ENCODE results near the gene DAZAP1. TPM values are rescaled to one million over a fixed set of nuclear protein-coding genes. Genes with fewer than 3 reads are reported as not detected.

Gene DAZAP1
- total RNA-seq, 1 experiment from 2014 or later = 110 TPM

DNA sequence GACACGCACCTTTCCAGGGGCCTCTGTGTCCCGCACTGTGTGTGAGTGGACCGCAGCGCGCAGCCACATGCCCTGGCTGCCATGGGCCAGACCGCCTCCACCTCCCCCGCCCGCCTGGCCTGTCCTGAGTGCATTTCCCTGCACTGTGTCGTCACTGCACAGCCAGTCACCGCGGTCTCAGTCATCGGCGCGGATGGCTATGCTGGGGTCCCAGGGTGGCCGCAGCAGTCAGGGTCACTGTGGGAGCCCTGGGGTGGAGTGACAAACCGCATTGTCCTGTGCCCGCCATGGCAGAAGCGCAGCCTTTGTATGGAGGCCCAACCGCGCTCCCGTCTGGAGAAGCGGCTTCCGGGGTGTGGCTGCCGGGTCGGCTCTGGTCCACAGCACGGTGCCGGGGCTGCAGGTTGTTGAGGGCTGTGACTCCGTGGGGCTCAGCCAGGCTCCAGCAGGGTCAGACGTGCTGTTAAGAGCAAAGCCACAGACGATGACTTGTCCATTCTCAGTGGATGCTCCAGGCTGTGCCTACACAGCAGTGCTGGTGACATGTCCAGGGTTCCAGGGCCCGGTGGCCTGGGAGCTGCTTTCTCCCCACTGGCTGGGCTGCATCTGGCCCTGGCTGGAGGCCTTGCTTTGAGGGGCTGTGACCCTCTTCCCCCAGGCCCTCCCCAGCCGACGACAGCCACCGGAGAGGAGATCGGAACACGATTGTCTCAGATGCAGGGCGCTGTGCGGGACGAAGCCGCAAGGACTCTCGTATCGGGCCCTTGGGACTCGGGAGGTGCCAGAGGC is 30.0 kb upstream of the DAZAP1 start:
- DNase-seq (ENCODE audit: low spot score) = no peak

DNA sequence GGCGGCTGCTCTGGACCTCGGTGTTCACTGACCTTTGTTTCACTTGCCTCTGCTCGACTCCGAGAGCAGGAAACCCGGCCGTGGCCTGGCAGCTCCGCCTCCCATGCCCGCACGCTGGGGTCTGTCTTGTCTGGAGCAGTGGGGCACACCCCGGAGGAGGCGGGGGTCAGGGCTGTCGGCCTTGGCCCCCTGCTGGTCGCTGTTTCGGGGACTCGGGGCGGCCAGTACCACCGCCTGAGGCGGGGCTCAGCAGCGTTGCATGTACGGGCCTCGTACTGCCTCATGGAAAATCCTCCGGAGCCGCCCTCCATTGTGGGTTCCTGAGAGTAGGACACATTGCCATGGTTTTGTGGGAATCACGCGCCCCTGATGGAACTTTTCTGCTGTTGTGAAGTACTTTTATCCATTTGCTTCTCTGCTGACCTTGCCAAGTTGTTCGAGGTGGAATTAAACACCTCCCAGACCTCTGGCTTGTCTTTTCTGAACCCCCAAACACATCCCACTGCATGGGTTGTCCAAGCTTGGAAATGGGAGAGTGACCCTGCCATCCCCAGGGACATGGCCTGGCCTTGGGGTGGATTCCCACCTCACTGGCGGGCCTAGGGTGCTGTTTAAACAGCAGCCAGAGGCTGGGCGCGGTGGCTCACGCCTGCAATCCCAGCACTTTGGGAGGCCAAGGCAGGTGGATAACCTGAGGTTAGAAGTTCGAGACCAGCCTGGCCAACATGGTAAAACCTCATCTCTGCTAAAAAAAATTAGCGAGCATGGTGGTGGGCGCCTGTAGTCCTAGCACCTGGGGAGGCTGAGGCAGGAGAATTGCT is 29.2 kb upstream of the DAZAP1 start:
- no peak for DNase-seq (ENCODE audit: low spot score)

DNA sequence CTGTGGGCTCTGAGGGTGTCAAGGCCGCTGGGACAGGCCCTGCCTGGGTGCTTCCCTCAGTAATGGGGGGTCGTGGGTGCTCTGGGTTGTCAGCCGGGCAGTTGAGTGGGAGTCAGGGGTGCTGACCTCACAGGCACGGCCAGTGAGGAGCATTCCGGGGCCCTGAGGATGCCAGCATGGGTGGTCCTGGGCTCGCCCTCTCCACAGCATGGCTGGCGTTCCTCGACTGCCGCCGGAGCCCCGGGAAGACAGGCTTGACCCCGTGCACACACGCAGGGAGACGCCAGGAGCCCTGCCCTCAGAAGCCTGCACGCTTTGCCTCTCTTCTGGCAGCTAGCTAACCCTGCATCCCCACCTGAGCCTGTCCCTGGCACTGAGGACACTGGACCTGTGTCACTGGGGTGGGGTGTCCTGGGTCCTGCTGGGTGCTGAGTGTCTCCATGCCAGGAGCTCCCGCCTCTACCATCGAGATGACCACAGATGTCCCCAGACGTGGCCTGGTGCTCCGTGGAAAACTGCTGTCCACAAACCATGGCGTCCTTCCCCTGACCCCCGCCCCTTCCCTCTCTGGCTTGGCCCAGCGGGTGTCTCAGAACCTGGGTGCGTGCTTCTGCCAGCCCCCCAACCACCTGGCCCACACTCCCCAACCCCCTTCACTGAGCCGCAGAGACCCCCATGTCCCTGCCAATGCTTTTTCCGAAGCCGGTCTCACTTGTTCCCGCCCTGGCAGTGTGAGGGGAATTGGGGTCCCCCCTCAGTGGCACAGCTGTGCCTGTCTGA is 28.1 kb upstream of the DAZAP1 start:
- no peak for DNase-seq (ENCODE audit: low spot score)

DNA sequence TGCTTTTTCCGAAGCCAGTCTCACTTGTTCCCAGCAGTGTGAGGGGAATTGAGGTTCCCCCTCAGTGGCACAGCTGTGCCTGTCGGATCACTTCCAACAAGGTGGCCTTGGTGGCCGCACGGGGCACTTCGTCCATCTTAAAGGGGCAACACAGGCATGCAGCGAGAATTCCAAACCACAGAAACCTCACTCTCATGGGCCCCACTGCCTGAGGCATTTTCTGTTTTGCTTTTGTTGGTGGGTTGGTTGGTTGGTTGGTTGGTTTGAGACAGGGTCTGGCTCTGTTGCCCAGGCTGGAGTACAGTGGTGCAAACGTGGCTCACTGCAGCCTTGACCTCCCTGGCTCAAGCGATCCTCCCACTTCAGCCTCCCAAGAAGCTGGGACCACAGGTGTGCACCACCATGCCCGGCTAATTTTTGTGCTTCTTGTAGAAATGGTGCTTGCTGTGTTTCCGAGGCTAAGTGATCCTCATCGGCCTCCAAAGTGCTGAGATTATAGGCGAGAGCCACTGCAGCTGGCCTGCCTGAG is 27.4 kb upstream of the DAZAP1 start:
- DNase-seq (ENCODE audit: low spot score) = no peak

DNA sequence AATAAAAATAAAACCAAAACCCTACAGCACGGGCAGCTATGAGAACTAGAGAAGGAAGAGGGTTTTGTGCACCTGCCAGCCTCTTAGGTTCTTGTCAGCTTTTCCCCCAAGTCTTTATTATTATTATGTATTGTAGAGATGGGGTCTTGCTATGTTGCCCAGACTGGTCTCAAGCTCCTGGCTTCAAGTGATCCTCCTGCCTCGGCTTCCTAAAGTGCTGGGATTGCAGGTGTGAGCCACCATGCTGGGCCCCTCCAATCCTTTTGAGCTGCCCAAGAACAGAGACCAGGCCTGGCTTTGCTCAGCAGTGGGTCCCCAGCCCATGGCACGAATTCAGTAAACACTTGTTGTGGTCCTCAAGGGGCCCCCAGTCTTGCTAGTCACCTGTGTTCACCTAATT is 25.1 kb upstream of the DAZAP1 start:
- no peak for DNase-seq (ENCODE audit: low spot score)

DNA sequence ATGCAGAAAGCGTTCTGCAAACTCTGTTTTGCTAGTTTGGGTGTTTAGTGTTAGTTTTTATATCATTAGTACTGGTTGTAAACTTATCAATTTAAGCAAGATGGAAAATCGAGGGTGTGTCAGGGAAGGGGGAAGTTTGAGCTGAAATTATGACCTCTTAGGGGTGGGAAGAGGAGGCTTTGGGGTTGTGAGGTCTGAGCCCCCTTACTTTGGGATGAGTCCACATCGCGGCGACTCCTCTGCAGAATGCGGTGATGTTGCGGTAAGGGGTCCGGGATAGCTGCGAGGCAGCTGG is 24.4 kb upstream of the DAZAP1 start:
- DNase-seq (ENCODE audit: low spot score) = no peak

DNA sequence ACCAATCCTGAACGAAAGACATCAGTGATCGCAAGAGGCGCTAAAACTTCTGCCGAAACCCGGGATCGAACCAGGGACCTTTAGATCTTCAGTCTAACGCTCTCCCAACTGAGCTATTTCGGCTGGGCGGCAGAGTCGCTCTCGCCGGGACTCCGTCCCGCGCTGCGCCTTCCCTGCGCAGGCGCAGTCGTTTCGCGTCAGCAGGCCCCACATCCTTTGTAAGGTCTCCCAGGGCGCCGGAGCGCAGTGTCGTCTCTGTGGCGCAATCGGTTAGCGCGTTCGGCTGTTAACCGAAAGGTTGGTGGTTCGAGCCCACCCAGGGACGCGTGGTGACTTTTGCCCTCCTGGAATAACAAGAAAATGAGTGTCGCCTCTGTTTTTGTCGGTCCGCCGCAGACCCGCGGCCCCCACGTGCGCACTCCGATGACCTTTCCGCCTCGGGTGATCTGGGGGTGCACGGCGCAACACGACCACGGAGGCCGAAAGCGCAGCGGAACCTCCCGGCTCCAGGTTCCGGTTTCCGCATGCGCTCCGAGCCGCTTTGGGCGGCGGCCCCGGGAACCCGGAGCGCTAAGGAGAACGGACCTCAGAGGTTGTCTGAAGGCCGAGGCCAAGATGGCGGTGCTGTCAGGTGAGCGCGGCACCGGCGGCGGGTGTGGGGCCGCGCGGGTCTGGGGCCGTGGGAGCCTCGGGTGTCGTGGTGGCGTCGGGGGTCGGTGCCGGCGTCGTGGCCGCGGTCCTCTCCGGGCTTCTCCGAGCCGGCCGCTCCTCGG is 23.9 kb upstream of the DAZAP1 start, which contains the start of gene NDUFS7:
Gene NDUFS7 (plus strand): TSS at position 596 of the 773 bp plus-strand sequence. CDS start 20 bp downstream, at position 616.
- peak; percentile 92 for DNase-seq (ENCODE audit: low spot score)

DNA sequence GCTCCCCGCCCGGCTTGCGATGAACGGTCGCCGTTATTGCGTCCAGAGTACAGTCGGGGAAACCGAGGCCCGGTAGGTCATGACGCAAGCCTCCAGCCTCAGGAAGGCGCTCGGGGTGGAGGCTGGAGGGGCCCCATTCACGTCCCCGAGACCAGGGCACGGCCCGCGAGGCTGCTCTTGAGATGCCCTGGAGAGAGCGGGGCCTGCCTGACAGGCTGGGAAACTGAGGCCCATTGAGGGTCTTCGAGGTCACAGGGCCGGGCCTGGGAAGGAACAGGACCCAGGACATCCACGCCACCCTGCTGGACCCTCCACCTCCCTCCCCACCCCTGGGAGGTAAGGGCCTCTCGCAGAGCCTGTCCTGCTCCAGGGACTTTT is 23.3 kb upstream of the DAZAP1 start:
- no peak for DNase-seq (ENCODE audit: low spot score)

DNA sequence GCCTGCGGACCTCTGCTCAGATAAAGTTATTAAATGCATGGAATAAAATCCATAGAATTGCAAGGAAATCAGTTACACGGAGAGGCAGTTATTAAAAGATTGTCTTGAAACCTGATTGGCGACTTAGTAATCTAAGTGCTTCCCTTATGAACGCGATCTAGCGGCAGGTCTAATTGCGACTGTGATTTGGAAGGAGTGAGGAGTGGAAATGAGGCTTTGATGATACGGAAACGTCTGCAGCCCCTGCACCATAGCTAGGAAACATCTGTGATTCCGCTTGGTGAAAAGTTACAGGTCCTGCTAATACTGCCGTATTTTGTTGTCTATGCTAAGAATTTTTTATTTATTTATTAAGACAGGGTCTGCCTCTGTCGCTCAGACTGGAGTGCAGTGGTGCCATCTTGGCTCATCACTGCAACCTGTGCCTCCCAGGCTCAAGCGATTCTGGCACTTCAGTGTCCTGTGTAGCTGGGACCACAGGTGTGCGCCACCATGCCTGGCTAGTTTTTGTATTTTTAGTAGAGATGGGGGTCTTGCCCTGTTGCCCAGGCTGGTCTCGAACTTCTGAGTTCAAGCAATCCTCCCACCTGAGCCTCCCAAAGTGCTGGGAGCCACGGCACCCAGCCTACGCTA is 22.8 kb upstream of the DAZAP1 start:
- no peak for DNase-seq (ENCODE audit: low spot score)

DNA sequence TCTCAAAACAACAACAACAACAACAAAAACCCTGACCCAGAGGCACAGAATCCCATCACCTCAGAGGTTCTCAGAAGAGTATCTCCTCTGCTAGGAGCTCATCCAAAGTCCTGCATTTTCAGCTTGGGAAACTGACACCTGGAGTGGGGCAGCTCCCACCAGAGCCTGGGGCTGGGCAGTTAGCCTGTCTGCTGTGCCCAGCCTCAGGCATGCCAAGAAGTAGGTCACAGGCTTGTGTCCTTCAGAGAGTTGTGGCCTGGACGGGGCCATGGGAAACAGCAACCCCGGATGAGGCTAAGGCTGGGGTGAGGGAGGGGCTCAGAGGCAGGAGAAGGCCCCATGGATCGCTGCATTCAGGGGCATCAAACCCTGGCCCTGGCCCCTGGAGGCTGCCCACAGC is 21.6 kb upstream of the DAZAP1 start:
- DNase-seq (ENCODE audit: low spot score) = no peak

DNA sequence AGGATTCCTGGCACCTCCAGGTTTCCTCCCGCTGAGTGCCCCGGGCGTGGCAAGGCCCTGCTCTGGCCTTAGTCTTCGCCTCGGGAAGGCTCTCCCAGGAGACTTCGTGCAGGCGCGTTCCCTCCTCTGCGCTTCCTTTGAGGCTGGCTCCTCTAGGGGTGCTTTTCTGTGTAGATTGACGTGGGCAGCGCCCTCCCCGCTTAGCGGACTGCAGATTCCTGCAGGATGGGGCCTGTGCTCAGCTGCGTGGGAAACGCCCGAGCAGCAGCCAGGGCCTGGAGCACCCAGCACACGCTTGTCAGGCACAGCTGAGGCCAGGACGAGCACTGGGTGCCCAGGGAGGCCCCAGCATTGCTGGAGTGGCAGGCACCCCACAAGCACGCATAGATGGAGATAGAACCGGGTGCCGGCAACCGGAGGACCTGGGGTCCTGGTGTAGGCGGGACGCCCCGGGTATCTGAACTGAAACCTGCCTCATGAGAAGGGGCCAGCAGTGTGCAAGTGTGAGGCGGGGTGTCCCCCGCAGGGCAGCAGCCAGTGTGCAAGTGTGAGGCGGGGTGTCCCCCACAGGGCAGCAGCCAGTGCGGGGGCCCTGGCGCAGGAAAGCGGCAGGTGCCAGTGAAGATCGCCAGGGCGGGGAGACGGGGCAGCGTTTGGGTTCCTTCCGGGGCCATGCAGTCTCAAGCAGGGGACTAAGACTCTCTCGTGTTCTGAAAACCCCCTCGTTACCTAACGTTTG is 20.3 kb upstream of the DAZAP1 start:
- no peak for DNase-seq (ENCODE audit: low spot score)

DNA sequence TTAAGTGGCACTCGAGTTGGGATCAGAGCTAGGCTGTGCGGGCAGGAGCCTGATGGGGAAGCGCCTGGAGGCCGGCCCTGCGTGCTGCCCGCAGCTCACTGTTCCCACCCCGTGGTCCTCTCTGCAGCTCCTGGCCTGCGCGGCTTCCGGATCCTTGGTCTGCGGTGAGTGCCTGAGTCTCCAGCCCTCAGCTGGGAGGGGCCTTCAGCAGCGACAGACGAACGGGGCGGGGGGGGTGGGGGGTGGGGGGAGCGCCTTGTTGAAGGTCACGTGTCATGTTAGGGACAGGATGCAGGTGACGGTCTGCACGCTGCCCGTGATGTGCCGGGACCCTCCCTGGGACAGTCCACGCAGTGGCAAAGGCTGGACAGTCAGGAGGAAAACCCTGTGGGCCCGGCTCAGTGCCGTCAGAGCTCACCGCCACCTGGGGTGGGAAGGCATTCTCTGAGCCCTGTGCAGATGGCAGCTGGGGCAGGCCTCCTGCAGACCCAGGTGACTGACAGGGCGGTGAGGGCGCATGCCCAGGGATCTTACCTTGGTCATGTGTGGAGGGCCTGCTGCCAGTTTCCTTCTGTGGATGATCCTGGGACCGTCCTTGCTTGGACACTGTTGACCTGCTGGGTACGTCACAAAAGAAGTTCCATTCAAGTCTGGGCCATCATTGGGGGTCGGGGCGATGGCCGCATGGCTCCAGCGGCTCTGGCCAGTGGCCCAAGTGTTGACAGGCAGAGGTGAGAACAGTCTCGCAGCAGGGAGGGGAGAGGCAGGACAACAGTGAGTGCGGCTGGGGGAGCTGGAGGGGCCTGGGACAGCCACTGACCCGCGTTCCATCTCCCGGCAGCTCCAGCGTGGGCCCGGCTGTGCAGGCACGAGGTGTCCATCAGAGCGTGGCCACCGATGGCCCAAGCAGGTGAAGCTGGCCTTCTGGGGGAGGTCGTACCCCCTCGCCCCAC is 19.4 kb upstream of the DAZAP1 start:
- DNase-seq (ENCODE audit: low spot score) = no peak

DNA sequence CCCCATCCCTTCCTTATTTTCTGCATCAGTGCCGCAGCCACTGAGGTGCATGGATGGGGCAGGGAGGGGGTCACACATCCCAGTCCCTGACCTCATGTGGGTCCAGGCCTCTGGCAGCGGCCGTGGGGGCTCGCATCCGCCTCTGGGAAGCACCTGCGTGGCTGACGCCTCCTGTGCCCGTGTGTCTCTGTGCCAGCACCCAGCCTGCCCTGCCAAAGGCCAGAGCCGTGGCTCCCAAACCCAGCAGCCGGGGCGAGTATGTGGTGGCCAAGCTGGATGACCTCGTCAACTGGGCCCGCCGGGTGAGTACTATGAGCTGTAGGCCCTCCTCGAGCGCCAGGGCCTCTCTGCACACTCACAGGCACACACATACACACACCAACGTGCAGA is 18.8 kb upstream of the DAZAP1 start:
- DNase-seq (ENCODE audit: low spot score) = no peak

DNA sequence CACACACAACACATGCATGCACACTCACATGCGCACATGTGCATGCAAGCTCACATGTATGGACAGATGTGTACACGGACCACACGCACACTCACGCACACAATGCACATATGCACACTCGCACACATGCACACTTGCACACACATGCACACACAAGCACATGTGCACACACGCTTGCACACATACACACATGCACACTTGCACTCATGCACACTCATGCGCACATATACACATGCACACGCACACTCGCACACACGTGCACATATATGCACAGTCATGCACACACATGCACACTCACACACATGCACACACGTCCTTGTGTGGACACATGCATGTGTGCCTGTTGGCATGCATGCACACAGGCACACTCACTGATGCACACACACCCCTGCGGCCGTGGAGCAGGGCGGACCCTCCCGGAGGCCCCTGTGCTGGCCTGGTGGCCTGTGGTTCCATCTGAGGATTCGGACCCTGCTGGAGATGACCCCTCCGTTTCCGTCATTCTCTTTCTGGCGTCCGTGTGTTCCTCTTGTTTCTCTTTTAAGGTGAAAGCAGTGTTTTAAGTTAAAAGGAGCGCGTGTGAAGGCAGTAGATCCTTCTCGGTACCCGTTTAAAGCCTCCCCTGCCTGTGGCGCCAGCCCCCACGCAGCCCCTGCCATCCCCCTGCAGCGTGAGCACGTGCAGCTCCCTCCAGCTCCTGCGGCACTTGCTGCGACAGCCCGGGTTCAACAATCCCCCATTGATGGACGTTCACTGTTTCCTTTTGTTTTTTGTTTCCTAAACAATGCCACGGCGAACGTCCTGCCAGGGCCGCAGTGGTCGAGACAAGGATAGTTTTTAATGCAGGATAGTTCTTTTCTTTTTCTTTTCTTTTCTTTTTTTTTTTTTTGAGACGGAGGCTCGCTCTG is 18.1 kb upstream of the DAZAP1 start:
- no peak for DNase-seq (ENCODE audit: low spot score)

DNA sequence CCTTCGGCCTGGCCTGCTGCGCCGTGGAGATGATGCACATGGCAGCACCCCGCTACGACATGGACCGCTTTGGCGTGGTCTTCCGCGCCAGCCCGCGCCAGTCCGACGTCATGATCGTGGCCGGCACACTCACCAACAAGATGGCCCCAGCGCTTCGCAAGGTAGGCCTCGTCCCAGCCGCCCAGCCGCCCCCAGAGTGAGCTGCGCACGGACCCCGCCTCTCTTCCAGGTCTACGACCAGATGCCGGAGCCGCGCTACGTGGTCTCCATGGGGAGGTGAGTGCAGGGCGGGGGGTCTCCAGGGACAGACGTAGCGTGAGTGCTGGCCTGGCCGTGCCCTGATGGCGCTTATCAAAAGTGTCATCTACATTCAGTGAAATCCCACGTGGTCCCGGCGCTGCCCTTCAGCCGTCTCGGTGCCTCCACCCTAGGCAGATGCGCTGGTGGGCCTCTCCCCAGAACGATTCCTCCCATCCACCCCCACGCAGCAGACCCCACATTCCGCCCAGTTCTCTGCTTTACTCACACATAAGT is 16.4 kb upstream of the DAZAP1 start:
- no peak for DNase-seq (ENCODE audit: low spot score)

DNA sequence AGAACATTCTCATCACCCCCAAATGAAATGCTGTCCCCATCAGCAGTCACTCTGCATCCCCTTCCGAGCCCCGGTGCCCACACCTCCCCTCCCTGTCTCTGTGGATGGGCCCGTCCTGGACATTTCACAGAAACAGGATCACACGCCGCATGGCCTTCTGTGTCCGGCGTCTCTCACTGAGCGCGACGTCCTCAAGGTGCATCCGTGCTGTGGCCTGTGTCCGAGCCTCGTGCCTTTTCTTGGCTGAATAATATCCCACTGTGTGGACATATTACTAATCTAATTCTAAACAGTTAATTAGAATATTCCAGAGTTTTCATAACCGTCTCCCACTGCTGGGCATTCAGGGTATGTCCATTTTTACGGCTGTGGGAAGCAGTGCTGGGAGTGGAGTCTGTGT is 15.0 kb upstream of the DAZAP1 start:
- no peak for DNase-seq (ENCODE audit: low spot score)

DNA sequence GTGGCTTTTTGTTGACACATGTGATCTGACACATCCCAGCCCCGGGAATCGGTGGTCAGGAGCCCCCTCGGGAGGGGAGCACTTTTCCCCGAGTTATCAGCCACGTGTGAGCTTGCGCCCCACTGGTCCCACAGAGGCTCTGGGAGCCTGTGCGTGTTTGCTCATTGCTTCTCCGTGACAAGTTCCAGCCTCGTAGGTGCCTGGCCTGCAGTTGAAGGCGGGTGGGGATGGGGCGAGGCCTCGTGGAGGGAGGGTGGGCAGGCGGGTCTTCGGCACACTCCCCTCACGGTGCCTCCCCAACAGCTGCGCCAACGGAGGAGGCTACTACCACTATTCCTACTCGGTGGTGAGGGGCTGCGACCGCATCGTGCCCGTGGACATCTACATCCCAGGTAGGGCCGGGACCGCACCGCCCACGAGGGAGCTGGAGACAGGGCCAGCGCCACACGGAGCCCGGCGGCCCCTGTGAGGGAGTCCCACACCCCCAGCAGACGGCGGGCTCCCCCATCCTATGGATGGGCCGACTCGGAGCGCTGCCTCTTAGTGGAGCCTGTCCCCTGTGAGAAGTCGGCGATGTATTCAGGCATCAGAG is 14.4 kb upstream of the DAZAP1 start:
- no peak for DNase-seq (ENCODE audit: low spot score)

Measured in A172 (cell line).